DOHH2 (cell line): ENCODE measurements around the gene BACE2.

Experiments
- H3F3A ChIP-seq: fragments of 200-600 bp; sonication (generic), shearing (Covaris generic); 2 replicates; pipeline ENCODE4 v1.6.0; 2016; ENCODE audit warnings: antibody characterized with exemption, mild to moderate bottlenecking; ENCODE audit not compliant: control insufficient read depth, insufficient read depth
- H3K27ac ChIP-seq: fragments of 200-600 bp; sonication (generic); 2 replicates; pipeline ENCODE4 v1.5.1; 2014; ENCODE audit warnings: low read depth, mild to moderate bottlenecking, low read length, moderate library complexity
- H3K27me3 ChIP-seq: fragments of 200-600 bp; sonication (generic); 2 replicates; pipeline ENCODE4 v1.6.1; 2014; ENCODE audit warnings: mild to moderate bottlenecking, low read length, mixed read lengths; ENCODE audit not compliant: control insufficient read depth
- H3K36me3 ChIP-seq: fragments of 200-600 bp; sonication (generic); 2 replicates; pipeline ENCODE4 v1.6.1; 2014; ENCODE audit warnings: mild to moderate bottlenecking, low read length, moderate library complexity, mixed read lengths; ENCODE audit not compliant: control insufficient read depth
- H3K4me1 ChIP-seq: fragments of 200-600 bp; sonication (generic); 2 replicates; pipeline ENCODE4 v1.6.1; 2014; ENCODE audit warnings: mild to moderate bottlenecking, low read length, mixed read lengths; ENCODE audit not compliant: control insufficient read depth
- H3K4me2 ChIP-seq: fragments of 200-600 bp; sonication (generic); 2 replicates; pipeline ENCODE4 v1.6.0; 2014; ENCODE audit warnings: mild to moderate bottlenecking, low read length, moderate library complexity
- H3K4me3 ChIP-seq: fragments of 200-600 bp; sonication (generic); 2 replicates; pipeline ENCODE4 v1.5.1; 2014; ENCODE audit warnings: mild to moderate bottlenecking, low read length, mixed read lengths
- H3K79me2 ChIP-seq: fragments of 200-600 bp; sonication (generic); 2 replicates; pipeline ENCODE4 v1.6.1; 2014; ENCODE audit warnings: mild to moderate bottlenecking, low read length, mixed read lengths; ENCODE audit not compliant: control insufficient read depth
- H3K9me2 ChIP-seq: fragments of 200-600 bp; sonication (generic); replicated peaks from 2 replicates; pipeline ENCODE4 v1.6.1; 2014; ENCODE audit warnings: mild to moderate bottlenecking, low read length, mixed read lengths; ENCODE audit not compliant: control insufficient read depth
- H3K9me3 ChIP-seq: fragments of 200-600 bp; sonication (generic); 2 replicates; pipeline ENCODE4 v1.6.1; 2014; ENCODE audit warnings: antibody characterized with exemption, low read length, mixed read lengths; ENCODE audit not compliant: control insufficient read depth, insufficient read depth
- H4K20me1 ChIP-seq: fragments of 200-600 bp; sonication (generic); 2 replicates; pipeline ENCODE4 v1.6.0; 2014; ENCODE audit warnings: low read depth, mild to moderate bottlenecking, antibody characterized with exemption, low read length, moderate library complexity; ENCODE audit not compliant: control insufficient read depth, insufficient read depth
- CTCF ChIP-seq: fragments of 200-600 bp; sonication (generic); IDR thresholded peaks from one replicate; pipeline ENCODE4 v1.5.1; 2014; ENCODE audit warnings: antibody characterized with exemption, mild to moderate bottlenecking, low read depth, low read length; ENCODE audit not compliant: poor library complexity, severe bottlenecking
- EZH2phosphoT487 ChIP-seq: fragments of 200-600 bp; sonication (generic); IDR thresholded peaks from 2 replicates; pipeline ENCODE4 v1.6.1; 2017; ENCODE audit warnings: borderline replicate concordance, mild to moderate bottlenecking, antibody characterized with exemption, low read length, moderate library complexity, mixed read lengths

BACE2 gene

DNA sequence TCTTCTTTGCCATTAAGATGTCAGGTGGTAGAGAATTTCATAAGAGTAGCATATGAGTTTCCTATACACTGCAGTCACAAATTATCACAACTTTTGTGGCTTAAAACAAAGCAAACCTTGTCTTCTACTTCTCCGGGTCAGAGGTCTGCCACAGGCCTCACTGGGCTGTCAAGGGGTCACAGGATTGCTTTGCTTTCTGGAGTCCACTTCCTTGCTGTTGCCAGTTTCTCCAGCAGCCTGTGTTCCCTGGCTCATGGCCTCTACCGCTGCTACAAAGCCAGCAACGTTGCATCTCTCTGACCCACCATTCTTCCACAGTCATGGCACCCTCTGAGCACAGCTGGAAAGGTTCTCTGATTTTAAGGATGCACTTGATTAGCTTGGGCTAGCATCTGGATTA lies 6.5 kb upstream of the BACE2 start:
- Histone ChIP-seq H3K4me2 (no peak overlapping the region), H3K4me3 (no peak overlapping the region), H3K36me3 (no peaks in the 10 kb centered on the region), H3K27me3 (no peaks in the 10 kb centered on the region), H3K9me2 (no peaks in the 10 kb centered on the region), H3K4me1 (no peaks in the 10 kb centered on the region), H3K27ac (no peak overlapping the region), H3K79me2 (no peaks in the 10 kb centered on the region), H3F3A (no peaks in the 10 kb centered on the region), H3K9me3 (peaks cover 6% of the 10 kb centered on the region; the same call in 1 of the 2 replicates), H4K20me1 (no peaks in the 10 kb centered on the region)
- TF ChIP-seq CTCF (no peak), EZH2phosphoT487 (no peak)

GRCh38 chr21:41162096-41162495 lies 5.9 kb upstream of the BACE2 start:
- Histone ChIP-seq H4K20me1 (no peaks in the 10 kb centered on the region), H3K27ac (no peak overlapping the region), H3K36me3 (no peaks in the 10 kb centered on the region), H3K9me2 (no peaks in the 10 kb centered on the region), H3K27me3 (no peaks in the 10 kb centered on the region), H3K79me2 (no peaks in the 10 kb centered on the region), H3K4me1 (no peaks in the 10 kb centered on the region), H3K9me3 (peaks cover 6% of the 10 kb centered on the region; the same call in 1 of the 2 replicates), H3F3A (no peaks in the 10 kb centered on the region), H3K4me3 (no peak overlapping the region), H3K4me2 (no peak overlapping the region)
- no peak for TF ChIP-seq EZH2phosphoT487
- TF ChIP-seq CTCF, result no peak

DNA sequence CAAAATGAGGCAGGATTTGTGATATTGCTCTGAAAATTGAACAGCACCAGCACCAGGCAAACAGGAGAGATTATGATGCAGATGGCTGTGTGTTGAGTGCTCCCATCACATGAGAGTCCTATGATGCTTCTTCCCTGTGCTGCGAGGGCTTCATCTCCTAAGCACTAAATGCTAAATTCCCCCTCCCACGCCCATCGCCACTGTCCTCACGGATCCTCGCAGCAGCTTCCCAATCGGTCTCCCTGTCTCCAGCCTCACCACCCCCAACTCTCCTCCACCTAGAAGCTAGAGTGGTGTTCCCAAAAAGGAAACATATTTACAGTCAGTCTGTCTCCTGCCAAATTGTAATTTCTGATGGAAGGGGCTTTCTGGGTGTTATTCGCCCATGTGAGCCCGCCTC lies 4.9 kb upstream of the BACE2 start:
- Histone ChIP-seq H4K20me1 (no peaks in the 10 kb centered on the region), H3K4me2 (no peak overlapping the region), H3K36me3 (no peaks in the 10 kb centered on the region), H3K4me3 (no peak overlapping the region), H3K9me3 (peaks cover 5% of the 10 kb centered on the region; the same call in 1 of the 2 replicates), H3K27me3 (no peaks in the 10 kb centered on the region), H3K27ac (no peak overlapping the region), H3K9me2 (no peaks in the 10 kb centered on the region), H3F3A (no peaks in the 10 kb centered on the region), H3K4me1 (no peaks in the 10 kb centered on the region), H3K79me2 (no peaks in the 10 kb centered on the region)
- TF ChIP-seq EZH2phosphoT487 (no peak), CTCF (no peak)

GRCh38 chr21:41164052-41164451 lies 3.9 kb upstream of the BACE2 start:
- Histone ChIP-seq H3K27me3 (no peaks in the 10 kb centered on the region), H3K27ac (no peak overlapping the region), H4K20me1 (no peaks in the 10 kb centered on the region), H3F3A (no peaks in the 10 kb centered on the region), H3K36me3 (no peaks in the 10 kb centered on the region), H3K79me2 (no peaks in the 10 kb centered on the region), H3K4me1 (no peaks in the 10 kb centered on the region), H3K4me3 (no peak overlapping the region), H3K9me2 (no peaks in the 10 kb centered on the region), H3K9me3 (no peaks in the 10 kb centered on the region), H3K4me2 (no peak overlapping the region)
- TF ChIP-seq EZH2phosphoT487 (no peak), CTCF (no peak)
